ENCODE measurements around the gene HERC5.

- TF ChIP-seq CTCF (conservative IDR thresholded peaks at IDR 0.05 in 1 of 2, IDR thresholded peaks at IDR 0.05 in 1 of 2; ENCODE audit: low read depth in 1 of 2, low read length in 2 of 2) (no peak), EZH2 (IDR thresholded peaks at IDR 0.05; ENCODE audit: low read length, missing control alignments) (no peak)
Measured at GRCh38 chr4:88477229-88477860, 20.4 kb downstream of the HERC5 start.
